WTC11 (cell line): ENCODE data around the gene NSD1. TPM values are rescaled to one million over a fixed set of nuclear protein-coding genes. Genes with fewer than 3 reads are reported as not detected.

Experiments used
- ATAC-seq: fragments of 200-7000 bp; cut with Tn5 transposase; 2 replicates; pipeline ENCODE4 v1.10.0; 2021; ENCODE audit warnings: mild to moderate bottlenecking, moderate library complexity
- CTCF ChIA-PET: fragments of 300-600 bp; sonication (Branson Sonifier 250); formaldehyde crosslinking; loops from one replicate; lab custom pipeline; 2021; ENCODE audit warnings: antibody characterized with exemption; lab: Charles Lee
- POLR2A ChIA-PET: fragments of 350-600 bp; sonication (Branson Sonifier 250); formaldehyde crosslinking; loops from one replicate; lab custom pipeline; 2021; ENCODE audit warnings: antibody characterized with exemption; lab: Charles Lee
- DNase-seq: peaks from one replicate; pipeline ENCODE4 v3.0.0; 2021; ENCODE audit warnings: low spot score
- H3K27ac Mint-ChIP-seq: 2 replicates; pipeline ENCODE4 v1.8.0; 2021; ENCODE audit warnings: mixed read lengths
- H3K27me3 Mint-ChIP-seq: 2 replicates; pipeline ENCODE4 v1.8.0; 2021; ENCODE audit warnings: low read depth, mild to moderate bottlenecking, moderate library complexity, mixed read lengths
- H3K36me3 Mint-ChIP-seq: 2 replicates; pipeline ENCODE4 v1.8.0; 2021; ENCODE audit warnings: mixed read lengths
- H3K4me1 Mint-ChIP-seq: 2 replicates; pipeline ENCODE4 v1.8.0; 2022; ENCODE audit warnings: mixed read lengths
- H3K4me3 Mint-ChIP-seq: 2 replicates; pipeline ENCODE4 v1.8.0; 2021; ENCODE audit warnings: mild to moderate bottlenecking, moderate library complexity, mixed read lengths
- H3K9me3 Mint-ChIP-seq: 2 replicates; pipeline ENCODE4 v1.8.0; 2021; ENCODE audit warnings: mixed read lengths
- AFF4 ChIP-seq: sonication (generic); formaldehyde crosslinking; IDR thresholded peaks from 2 replicates; pipeline ENCODE4 v1.8.1; 2023; ENCODE audit warnings: mild to moderate bottlenecking, missing genetic modification reagents, borderline replicate concordance
- ATF1 ChIP-seq: sonication (generic); formaldehyde crosslinking; IDR thresholded peaks from 2 replicates; pipeline ENCODE4 v1.8.1; 2023; ENCODE audit warnings: mild to moderate bottlenecking, moderate library complexity, missing genetic modification reagents
- CREM ChIP-seq: sonication (generic); formaldehyde crosslinking; IDR thresholded peaks from 2 replicates; pipeline ENCODE4 v1.8.1; 2022; ENCODE audit warnings: mild to moderate bottlenecking, missing genetic modification reagents, moderate library complexity
- E2F1 ChIP-seq: sonication (generic); formaldehyde crosslinking; IDR thresholded peaks from 2 replicates; pipeline ENCODE4 v1.8.0; 2022; ENCODE audit warnings: mild to moderate bottlenecking, missing genetic modification reagents
- E2F4 ChIP-seq: sonication (generic); formaldehyde crosslinking; IDR thresholded peaks from 2 replicates; pipeline ENCODE4 v1.8.1; 2022; ENCODE audit warnings: low read depth, mild to moderate bottlenecking, moderate library complexity, missing genetic modification reagents, borderline replicate concordance
- ESRRA ChIP-seq: sonication (generic); formaldehyde crosslinking; IDR thresholded peaks from 2 replicates; pipeline ENCODE4 v1.8.1; 2022; ENCODE audit warnings: mild to moderate bottlenecking, missing genetic modification reagents, borderline replicate concordance
- FOXK1 ChIP-seq: sonication (generic); formaldehyde crosslinking; IDR thresholded peaks from 2 replicates; pipeline ENCODE4 v1.8.0; 2022; ENCODE audit warnings: mild to moderate bottlenecking, moderate library complexity, missing genetic modification reagents
- KAT7 ChIP-seq: sonication (generic); formaldehyde crosslinking; IDR thresholded peaks from 2 replicates; pipeline ENCODE4 v1.8.1; 2023; ENCODE audit warnings: missing genetic modification reagents, mild to moderate bottlenecking, borderline replicate concordance
- MAX ChIP-seq: sonication (generic); formaldehyde crosslinking; IDR thresholded peaks from 2 replicates; pipeline ENCODE4 v1.8.0; 2022; ENCODE audit warnings: mild to moderate bottlenecking, missing genetic modification reagents
- MYBL2 ChIP-seq: sonication (generic); formaldehyde crosslinking; IDR thresholded peaks from 2 replicates; pipeline ENCODE4 v1.8.1; 2023; ENCODE audit warnings: mild to moderate bottlenecking, moderate library complexity, missing genetic modification reagents
- NFATC4 ChIP-seq: fragments of 250-450 bp; sonication (Bioruptor Pico); IDR thresholded peaks from 2 replicates; pipeline ENCODE4 v1.9.0; 2021; ENCODE audit warnings: mild to moderate bottlenecking
- NFE2L1 ChIP-seq: sonication (generic); formaldehyde crosslinking; IDR thresholded peaks from 2 replicates; pipeline ENCODE4 v1.8.1; 2023; ENCODE audit warnings: missing genetic modification reagents
- NR2C2 ChIP-seq: sonication (generic); formaldehyde crosslinking; IDR thresholded peaks from 2 replicates; pipeline ENCODE4 v1.8.0; 2022; ENCODE audit warnings: mild to moderate bottlenecking, missing genetic modification reagents
- OVOL2 ChIP-seq: fragments of 250-450 bp; sonication (Bioruptor Pico); IDR thresholded peaks from 2 replicates; pipeline ENCODE4 v1.9.0; 2021; ENCODE audit warnings: mild to moderate bottlenecking, borderline replicate concordance
- PREB ChIP-seq: sonication (generic); formaldehyde crosslinking; IDR thresholded peaks from 2 replicates; pipeline ENCODE4 v1.8.1; 2022; ENCODE audit warnings: mild to moderate bottlenecking, missing genetic modification reagents, moderate library complexity, borderline replicate concordance
- SMAD3 ChIP-seq: sonication (generic); formaldehyde crosslinking; IDR thresholded peaks from 2 replicates; pipeline ENCODE4 v1.8.0; 2022; ENCODE audit warnings: missing genetic modification reagents, mild to moderate bottlenecking, borderline replicate concordance
- SP1 ChIP-seq: sonication (generic); formaldehyde crosslinking; conservative IDR thresholded peaks from 2 replicates; pipeline ENCODE4 v1.8.1; 2022; ENCODE audit warnings: missing genetic modification reagents
- TP53 ChIP-seq: sonication (generic); formaldehyde crosslinking; IDR thresholded peaks from 2 replicates; pipeline ENCODE4 v1.8.1; 2023; ENCODE audit warnings: mild to moderate bottlenecking, missing genetic modification reagents
- USF1 ChIP-seq: sonication (generic); formaldehyde crosslinking; IDR thresholded peaks from 2 replicates; pipeline ENCODE4 v1.8.0; 2022; ENCODE audit warnings: mild to moderate bottlenecking, missing genetic modification reagents
- USF2 ChIP-seq: sonication (generic); formaldehyde crosslinking; IDR thresholded peaks from 2 replicates; pipeline ENCODE4 v1.8.1; 2023; ENCODE audit warnings: mild to moderate bottlenecking, missing genetic modification reagents, moderate library complexity
- ZBTB43 ChIP-seq: sonication (generic); formaldehyde crosslinking; IDR thresholded peaks from 2 replicates; pipeline ENCODE4 v1.8.1; 2023; ENCODE audit warnings: mild to moderate bottlenecking, missing genetic modification reagents
- ZNF121 ChIP-seq: sonication (generic); formaldehyde crosslinking; IDR thresholded peaks from 2 replicates; pipeline ENCODE4 v1.8.0; 2023; ENCODE audit warnings: missing genetic modification reagents
- total RNA-seq: library from RNA; stranded (reverse); gene quantifications from 3 replicates; pipeline ENCODE4 v1.2.3, GENCODE V29; 2021

NSD1 gene
- total RNA-seq, 1 experiment from 2014 or later = 148 TPM

GRCh38 chr5:177131019-177131320, 2.6 kb upstream of the NSD1 start:
- Mint-ChIP-seq H3K27ac (0 out of 2 replicates have a peak overlapping the region, but pooled peaks have one; percentile 9), H3K27me3 (no peaks in the 10 kb centered on the region; the same call in 1 of the 2 replicates), H3K4me1 (peaks cover 33% of the 10 kb centered on the region), H3K36me3 (peaks cover 14% of the 10 kb centered on the region), H3K9me3 (no peaks in the 10 kb centered on the region), H3K4me3 (peak overlapping the region; percentile 85)
- DNase-seq (no peak), ATAC-seq (no peak)
- POLR2A ChIA-PET = interaction anchor here (1.2 kb wide), 1 partner anchor 317 kb away, joined by 3 read pairs; no protein-coding TSS in a partner anchor
- CTCF ChIA-PET = interaction anchor here (0.6 to 3.4 kb wide), 7 partner anchors 8 to 260 kb away, joined by 3 to 22 read pairs (median 5); partner anchors contain the start of gene FGFR4
- no peak for TF ChIP-seq PREB (CRISPR knock-in tag)
- TF ChIP-seq ATF1 (CRISPR knock-in tag) = 0 out of 2 replicates have a peak, but pooled peaks have one; percentile 37

GRCh38 chr5:177131352-177132135, 2.0 kb upstream of the NSD1 start:
- ATAC-seq = peak; percentile 1; the same call in 1 of the 2 replicates
- peaks cover 39% of the 10 kb centered on the region for H3K4me1 Mint-ChIP-seq
- TF ChIP-seq SP1 (CRISPR knock-in tag) (no peak), TP53 (CRISPR knock-in tag) (peak; percentile 32; the same call in 1 of the 2 replicates), USF2 (CRISPR knock-in tag) (peak; percentile 94), AFF4 (0 out of 2 replicates have a peak, but pooled peaks have one; percentile 22), NR2C2 (no peak), USF1 (CRISPR knock-in tag) (peak; percentile 94), OVOL2 (CRISPR knock-in tag) (no peak), ZNF121 (CRISPR knock-in tag) (0 out of 2 replicates have a peak, but pooled peaks have one; percentile 9), SMAD3 (CRISPR knock-in tag) (0 out of 2 replicates have a peak, but pooled peaks have one; percentile 41), ZBTB43 (CRISPR knock-in tag) (0 out of 2 replicates have a peak, but pooled peaks have one; percentile 44), FOXK1 (CRISPR knock-in tag) (peak; percentile 61; the same call in 1 of the 2 replicates), NFATC4 (CRISPR knock-in tag) (no peak), ESRRA (CRISPR knock-in tag) (no peak), CREM (CRISPR knock-in tag) (no peak; the same call in 1 of the 2 replicates), MYBL2 (CRISPR knock-in tag) (peak; percentile 38), MAX (CRISPR knock-in tag) (peak; percentile 70), NFE2L1 (CRISPR knock-in tag) (peak; percentile 54; the same call in 1 of the 2 replicates), E2F1 (CRISPR knock-in tag) (no peak), E2F4 (CRISPR knock-in tag) (0 out of 2 replicates have a peak, but pooled peaks have one; percentile 9), KAT7 (CRISPR knock-in tag) (0 out of 2 replicates have a peak, but pooled peaks have one; percentile 10)
- H3K27ac Mint-ChIP-seq = peak overlapping the region; percentile 73
- DNase-seq = peak; percentile 41
- H3K9me3 Mint-ChIP-seq = no peaks in the 10 kb centered on the region
- POLR2A ChIA-PET = interaction anchor here (1.2 to 1.6 kb wide), 4 partner anchors 18 to 316 kb away, joined by 3 to 4 read pairs (median 4); partner anchors contain the start of gene FGFR4
- peaks cover 20% of the 10 kb centered on the region for H3K36me3 Mint-ChIP-seq
- CTCF ChIA-PET = interaction anchor here (0.5 to 3.4 kb wide), 8 partner anchors 7 to 259 kb away, joined by 3 to 22 read pairs (median 4); partner anchors contain the start of gene FGFR4
- peak overlapping the region; percentile 85 for H3K4me3 Mint-ChIP-seq
- H3K27me3 Mint-ChIP-seq = no peaks in the 10 kb centered on the region; the same call in 1 of the 2 replicates
